ENCODE results near the gene E2F1. TPM values are rescaled to one million over a fixed set of nuclear protein-coding genes. Genes with fewer than 3 reads are reported as not detected.
A peak's percentile ranks its signal among the peaks of the same experiment; 100 is the strongest.
"Not testable (repeated sequence)": the region's sequence is repeated elsewhere in the genome, so short reads cannot be mapped to it uniquely, and the experiment has no call there.

Gene E2F1
- total and polyA plus RNA-seq, 7 experiments from 2014 or later = 0.46 to 61.6 (median 1.5) TPM; not detected in 1

- H3K36me3 ChIP-seq (ENCODE audit: control insufficient read depth in 2 of 3, insufficient read depth in 3 of 3, low read length in 3 of 3) = peaks cover 0 to 49% (median 5%) of the 10 kb centered on the region in 3 experiments
- POLR2A ChIA-PET = no interaction called here
These were observed 41.7 kb downstream of the E2F1 start for GRCh38 chr20:33644313-33645071.

DNA sequence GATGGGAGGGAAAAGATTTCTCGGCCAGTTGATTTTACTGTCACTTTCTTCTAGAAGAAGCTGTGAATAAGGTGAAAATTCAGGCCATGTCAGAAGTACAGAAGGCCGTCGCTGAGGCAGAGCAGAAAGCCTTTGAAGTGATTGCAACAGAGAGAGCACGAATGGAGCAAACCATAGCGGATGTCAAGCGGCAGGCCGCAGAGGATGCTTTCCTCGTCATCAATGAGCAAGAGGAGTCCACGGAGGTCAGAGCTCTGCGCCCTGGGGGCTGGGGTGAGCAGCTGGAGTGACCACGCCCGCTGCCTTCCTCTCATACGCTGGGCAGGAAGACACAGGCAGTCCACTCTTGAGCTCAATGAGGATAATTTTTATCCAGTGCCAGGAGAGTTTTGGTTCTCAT, 45.9 kb downstream of the E2F1 start:
- peaks cover 5 to 68% (median 5%) of the 10 kb centered on the region in 3 experiments for H3K36me3 ChIP-seq (ENCODE audit: control insufficient read depth in 2 of 3, insufficient read depth in 3 of 3, low read length in 3 of 3)
- H3K4me3 ChIP-seq (ENCODE audit: low read length) = no peak overlapping the region
- H3K4me1 ChIP-seq (ENCODE audit: control insufficient read depth in 2 of 2, insufficient read depth in 2 of 2, low read length in 2 of 2) = no peaks in the 10 kb centered on the region
- DNase-seq = no peak
- Mint-ChIP-seq H3K36me3 (peaks cover 6 to 38% (median 22%) of the 10 kb centered on the region in 5 donors), H3K4me1 (peaks cover 0 to 3% (median 0%) of the 10 kb centered on the region in 7 donors), H3K9me3 (no peaks in the 10 kb centered on the region), H3K27me3 (no peaks in the 10 kb centered on the region), H3K4me3 (no peak overlapping the region), H3K27ac (peak overlapping the region in 1 of 9 donors; percentile 37)
- no peak for ATAC-seq
- H3K27ac ChIP-seq (ENCODE audit: low read depth, low read length) = no peak overlapping the region
- intact Hi-C loops (cut with micrococcal nuclease) = no loop called here
- ChIA-PET POLR2A (no interaction called here), CTCF (interaction anchor here (0.7 kb wide), 2 partner anchors 80 to 1269 kb away, joined by 3 to 4 read pairs; partner anchors contain the start of gene PXMP4)
- H3K27me3 ChIP-seq (ENCODE audit: control insufficient read depth in 2 of 2, insufficient read depth in 2 of 2, low read length in 2 of 2) = no peaks in the 10 kb centered on the region
- H3K9me3 ChIP-seq (ENCODE audit: control insufficient read depth in 2 of 3, low read length in 3 of 3) = no peaks in the 10 kb centered on the region

More at GRCh38 chr20:33644313-33645071, 41.7 kb downstream of the E2F1 start:
- Histone ChIP-seq H3K27ac (ENCODE audit: low read depth, low read length) (no peak overlapping the region), H3K4me3 (ENCODE audit: low read length) (no peak overlapping the region), H3K4me1 (ENCODE audit: control insufficient read depth in 2 of 2, insufficient read depth in 2 of 2, low read length in 2 of 2) (peaks cover 0 to 14% of the 10 kb centered on the region in 2 donors), H3K27me3 (ENCODE audit: control insufficient read depth in 2 of 2, insufficient read depth in 2 of 2, low read length in 2 of 2) (no peaks in the 10 kb centered on the region), H3K9me3 (ENCODE audit: control insufficient read depth in 2 of 3, low read length in 3 of 3) (no peaks in the 10 kb centered on the region)
- intact Hi-C loops (cut with micrococcal nuclease) = no loop called here
- no peaks in the 10 kb centered on the region for H3K9me3 Mint-ChIP-seq
- H3K4me3 Mint-ChIP-seq = no peak overlapping the region
- ATAC-seq (no peak), DNase-seq (no peak)
- CTCF ChIA-PET = no interaction called here
- peaks cover 6 to 33% (median 13%) of the 10 kb centered on the region in 5 donors for H3K36me3 Mint-ChIP-seq
- H3K27ac Mint-ChIP-seq = no peak overlapping the region
- no peaks in the 10 kb centered on the region for H3K27me3 Mint-ChIP-seq
- H3K4me1 Mint-ChIP-seq = peaks cover 0 to 7% (median 0%) of the 10 kb centered on the region in 7 donors

DNA sequence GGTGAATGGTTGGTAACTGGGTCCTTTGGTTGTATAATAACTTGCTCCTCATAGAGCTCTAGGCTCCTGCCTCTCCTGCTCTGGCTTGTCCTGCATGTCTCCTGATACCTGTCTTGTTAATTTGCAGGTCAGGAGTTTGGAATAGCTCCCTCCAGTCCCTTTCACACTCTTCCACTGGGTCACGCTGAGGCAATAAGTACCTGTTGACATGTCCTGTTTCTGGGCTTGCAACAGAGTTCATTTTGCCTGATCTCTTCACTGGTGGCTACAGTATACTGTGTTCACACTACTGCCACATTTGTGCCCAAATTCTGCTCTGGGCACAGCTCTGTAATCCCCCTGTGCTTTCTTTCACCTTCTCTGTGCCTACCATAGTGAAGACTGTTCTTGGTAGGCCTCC, 49.4 kb downstream of the E2F1 start:
- Histone ChIP-seq H3K27ac (ENCODE audit: low read depth, low read length) (no peak overlapping the region), H3K9me3 (ENCODE audit: control insufficient read depth in 2 of 3, low read length in 3 of 3) (no peaks in the 10 kb centered on the region), H3K4me1 (ENCODE audit: control insufficient read depth in 2 of 2, insufficient read depth in 2 of 2, low read length in 2 of 2) (peaks cover 0 to 7% of the 10 kb centered on the region in 2 donors), H3K4me3 (ENCODE audit: low read length) (no peak overlapping the region), H3K27me3 (ENCODE audit: control insufficient read depth in 2 of 2, insufficient read depth in 2 of 2, low read length in 2 of 2) (no peaks in the 10 kb centered on the region), H3K36me3 (ENCODE audit: control insufficient read depth in 2 of 3, insufficient read depth in 3 of 3, low read length in 3 of 3) (peaks cover 5 to 70% (median 5%) of the 10 kb centered on the region in 3 experiments)
- ATAC-seq (no peak), DNase-seq (no peak)
- H3K4me1 Mint-ChIP-seq = peaks cover 0 to 10% (median 6%) of the 10 kb centered on the region in 7 donors
- POLR2A ChIA-PET = no interaction called here
- no peaks in the 10 kb centered on the region for H3K9me3 Mint-ChIP-seq
- intact Hi-C loops (cut with micrococcal nuclease) = no loop called here
- no peak overlapping the region for H3K4me3 Mint-ChIP-seq
- H3K36me3 Mint-ChIP-seq = peaks cover 6 to 32% (median 21%) of the 10 kb centered on the region in 5 donors
- CTCF ChIA-PET = no interaction called here
- H3K27ac Mint-ChIP-seq = peak overlapping the region in 4 of 9 donors; percentile 7 to 62 (median 38)
- H3K27me3 Mint-ChIP-seq = no peaks in the 10 kb centered on the region

DNA sequence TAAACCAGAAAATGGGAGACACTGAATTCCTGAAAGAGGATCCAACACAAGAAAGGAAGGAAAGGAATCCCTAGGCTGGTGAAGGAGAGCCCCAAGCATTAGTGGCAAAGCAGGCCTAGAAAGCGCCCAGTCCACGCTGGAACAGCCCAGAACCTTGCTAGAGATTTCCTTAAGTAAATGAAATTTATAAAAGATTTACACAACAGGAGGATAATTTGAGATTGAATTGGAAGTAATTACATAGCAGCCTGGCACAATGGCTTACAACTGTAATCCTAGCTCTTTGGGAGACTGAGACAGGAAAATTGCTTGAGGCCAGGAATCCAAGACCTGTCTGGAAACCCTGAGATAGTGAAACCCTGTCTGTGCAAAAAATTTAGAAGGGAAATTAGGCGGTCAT, 50.8 kb downstream of the E2F1 start:
- Mint-ChIP-seq H3K27me3 (no peaks in the 10 kb centered on the region), H3K36me3 (peaks cover 6 to 36% (median 24%) of the 10 kb centered on the region in 5 donors), H3K4me1 (peaks cover 0 to 10% (median 6%) of the 10 kb centered on the region in 7 donors), H3K27ac (no peak overlapping the region), H3K4me3 (no peak overlapping the region), H3K9me3 (no peaks in the 10 kb centered on the region)
- H3K4me3 ChIP-seq (ENCODE audit: low read length) = no peak overlapping the region
- CTCF ChIA-PET = interaction anchor here (0.7 kb wide), 1 partner anchor 857 kb away, joined by 3 read pairs; no protein-coding TSS in a partner anchor
- no peaks in the 10 kb centered on the region for H3K9me3 ChIP-seq (ENCODE audit: control insufficient read depth in 2 of 3, low read length in 3 of 3)
- ATAC-seq (no peak), DNase-seq (no peak)
- POLR2A ChIA-PET = no interaction called here
- H3K4me1 ChIP-seq (ENCODE audit: control insufficient read depth in 2 of 2, insufficient read depth in 2 of 2, low read length in 2 of 2) = peaks cover 0 to 7% of the 10 kb centered on the region in 2 donors
- no peaks in the 10 kb centered on the region for H3K27me3 ChIP-seq (ENCODE audit: control insufficient read depth in 2 of 2, insufficient read depth in 2 of 2, low read length in 2 of 2)
- H3K27ac ChIP-seq (ENCODE audit: low read depth, low read length) = no peak overlapping the region
- H3K36me3 ChIP-seq (ENCODE audit: control insufficient read depth in 2 of 3, insufficient read depth in 3 of 3, low read length in 3 of 3) = peaks cover 5 to 68% (median 9%) of the 10 kb centered on the region in 3 experiments
- intact Hi-C loops (cut with micrococcal nuclease) = no loop called here

- ATAC-seq; H3K4me1 ChIP-seq (ENCODE audit: control insufficient read depth in 2 of 2, insufficient read depth in 2 of 2, low read length in 2 of 2); POLR2A ChIA-PET; H3K27ac ChIP-seq (ENCODE audit: low read depth, low read length); H3K27me3 ChIP-seq (ENCODE audit: control insufficient read depth in 2 of 2, insufficient read depth in 2 of 2, low read length in 2 of 2); H3K27me3 Mint-ChIP-seq; H3K4me3 ChIP-seq (ENCODE audit: low read length); H3K9me3 Mint-ChIP-seq; H3K4me1 Mint-ChIP-seq; intact Hi-C loops (cut with micrococcal nuclease); H3K9me3 ChIP-seq (ENCODE audit: control insufficient read depth in 2 of 3, low read length in 3 of 3); CTCF ChIA-PET; H3K4me3 Mint-ChIP-seq; DNase-seq: not testable (repeated sequence)
- peaks cover 7 to 43% (median 38%) of the 10 kb centered on the region in 5 donors for H3K36me3 Mint-ChIP-seq
- H3K36me3 ChIP-seq (ENCODE audit: control insufficient read depth in 2 of 3, insufficient read depth in 3 of 3, low read length in 3 of 3) = peaks cover 10 to 75% (median 13%) of the 10 kb centered on the region in 3 experiments
- H3K27ac Mint-ChIP-seq = peak overlapping the region in 1 of 9 donors; percentile 12
These were observed 54.3 kb downstream of the E2F1 start for GRCh38 chr20:33631910-33632309.

DNA sequence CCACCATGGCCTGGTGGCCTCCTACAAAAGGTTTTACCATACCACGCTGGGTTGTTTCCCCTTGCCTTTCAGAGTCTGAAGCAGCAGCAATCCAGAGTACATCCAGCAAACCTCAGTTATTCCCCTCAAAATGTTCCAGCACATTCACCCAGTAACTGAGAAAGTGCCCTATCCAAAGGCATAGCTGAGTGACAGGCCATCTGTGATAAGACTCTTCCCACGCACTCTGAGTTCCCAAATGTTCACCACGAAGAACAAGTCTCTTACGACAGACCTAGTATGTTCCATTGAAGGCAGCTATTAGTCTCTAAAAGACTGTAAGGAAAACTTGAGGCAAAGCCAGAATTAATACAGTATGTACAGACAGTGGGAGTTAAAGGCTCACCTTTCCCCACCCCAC, 55.7 kb downstream of the E2F1 start:
- H3K27ac Mint-ChIP-seq = peak overlapping the region in 2 of 9 donors; percentile 9 to 48
- H3K36me3 ChIP-seq (ENCODE audit: control insufficient read depth in 2 of 3, insufficient read depth in 3 of 3, low read length in 3 of 3) = peaks cover 8 to 78% (median 10%) of the 10 kb centered on the region in 3 experiments
- no peaks in the 10 kb centered on the region for H3K27me3 Mint-ChIP-seq
- no peaks in the 10 kb centered on the region for H3K27me3 ChIP-seq (ENCODE audit: control insufficient read depth in 2 of 2, insufficient read depth in 2 of 2, low read length in 2 of 2)
- peaks cover 0 to 8% of the 10 kb centered on the region in 2 donors for H3K4me1 ChIP-seq (ENCODE audit: control insufficient read depth in 2 of 2, insufficient read depth in 2 of 2, low read length in 2 of 2)
- H3K36me3 Mint-ChIP-seq = peaks cover 7 to 56% (median 36%) of the 10 kb centered on the region in 5 donors
- H3K4me3 Mint-ChIP-seq = no peak overlapping the region
- no peaks in the 10 kb centered on the region for H3K9me3 ChIP-seq (ENCODE audit: control insufficient read depth in 2 of 3, low read length in 3 of 3)
- H3K4me1 Mint-ChIP-seq = peaks cover 0 to 10% (median 6%) of the 10 kb centered on the region in 7 donors
- H3K27ac ChIP-seq (ENCODE audit: low read depth, low read length) = no peak overlapping the region
- CTCF ChIA-PET = no interaction called here
- ATAC-seq = no peak
- no peak overlapping the region for H3K4me3 ChIP-seq (ENCODE audit: low read length)
- H3K9me3 Mint-ChIP-seq = peaks cover 0 to 2% (median 0%) of the 10 kb centered on the region in 11 donors
- DNase-seq = no peak
- POLR2A ChIA-PET = no interaction called here
- intact Hi-C loops (cut with micrococcal nuclease) = no loop called here
